ENCODE data around the gene XRCC6.

GRCh38 chr22:41702763-41703162 is 81.7 kb downstream of the XRCC6 start:
- TF ChIP-seq POLR2A (IDR thresholded peaks at IDR 0.05; ENCODE audit: low read depth, low read length) (no peak), POLR2AphosphoS5 (IDR thresholded peaks at IDR 0.05; ENCODE audit: low read depth, low read length) (no peak)

All from GM12892 (cell line).